K562 (cell line): ENCODE measurements around the gene HHIPL2. TPM values are rescaled to one million over a fixed set of nuclear protein-coding genes. Genes with fewer than 3 reads are reported as not detected.

Experiments used
- ATAC-seq: fragments of 200-7000 bp; cut with Tn5 transposase; 3 replicates; pipeline ENCODE4 v1.9.1; 2020; ENCODE audit warnings: moderate library complexity
- BruUV-seq: library from RNA; stranded (reverse); fragments of 400-500 nt; replicated peaks from 2 replicates; lab custom pipeline; 2021; lab: Mats Ljungman, UMichigan
- CTCF ChIA-PET: fragments of 300-600 bp; formaldehyde crosslinking; extraction: SDS; loops from one replicate; lab custom pipeline; 2021; ENCODE audit warnings: low intra/inter-chr PET ratio; lab: Yijun Ruan, JAX
- POLR2A ChIA-PET: fragments of 300-600, 350-650 bp; sonication (Branson Sonifier 250); formaldehyde crosslinking; extraction: SDS; loops from one replicate; lab custom pipeline; 2021; ENCODE audit warnings: antibody characterized with exemption, inconsistent platforms; lab: Yijun Ruan, JAX
- DNase-seq, 4 experiments: peaks; one replicate each; pipeline versions ENCODE4 v3.0.0 to v3.0.0-alpha.2; 2011 to 2018; ENCODE audit warnings: low spot score in 3 of 4, mixed read lengths in 3 of 4; ENCODE audit errors: extremely low read depth in 1 of 4
- FAIRE-seq: peaks from 2 replicates; lab custom pipeline; 2011; peaks lifted over from hg19 to GRCh38; lab: Jason Lieb, UNC
- H2AFZ ChIP-seq: 2 replicates; pipeline ENCODE4 v1.6.0; 2011; ENCODE audit warnings: low read depth, low read length, control low read depth, inconsistent platforms
- H3K27ac ChIP-seq: fragments of 200-600 bp; 3 replicates; pipeline ENCODE4 v1.8.0; 2011; ENCODE audit warnings: low read depth, mild to moderate bottlenecking, control low read depth, inconsistent platforms, low read length, moderate library complexity, mixed read lengths; ENCODE audit errors: extremely low read depth
- H3K27me3 ChIP-seq, 2 experiments: fragments of 300-600 bp in 1 of 2; 2 replicates in 1 of 2; 3 replicates in 1 of 2; pipeline versions ENCODE4 v1.6.0 to v1.8.0; 2011; ENCODE audit warnings: inconsistent platforms in 2 of 2, low read length in 2 of 2, mild to moderate bottlenecking in 1 of 2, mixed read lengths in 1 of 2, moderate library complexity in 1 of 2; ENCODE audit not compliant: control insufficient read depth in 2 of 2, insufficient read depth in 2 of 2
- H3K36me3 ChIP-seq: fragments of 300-600 bp; 3 replicates; pipeline ENCODE4 v1.8.0; 2011; ENCODE audit warnings: mild to moderate bottlenecking, low read length, inconsistent platforms; ENCODE audit not compliant: control insufficient read depth, insufficient read depth
- H3K4me1 ChIP-seq, 2 experiments: fragments of 200-600 bp in 1 of 2; replicated peaks in 1 of 2; 2 replicates in 1 of 2; 3 replicates in 1 of 2; pipeline versions ENCODE4 v1.5.1 to v1.8.0; 2011; ENCODE audit warnings: inconsistent platforms in 2 of 2, low read length in 2 of 2, mild to moderate bottlenecking in 1 of 2, mixed read lengths in 1 of 2, moderate library complexity in 1 of 2; ENCODE audit not compliant: control insufficient read depth in 2 of 2, insufficient read depth in 2 of 2
- H3K4me2 ChIP-seq: 2 replicates; pipeline ENCODE4 v1.6.1; 2011; ENCODE audit warnings: low read length, control low read depth, inconsistent platforms, mixed read lengths; ENCODE audit not compliant: insufficient read depth
- H3K4me3 ChIP-seq: fragments of 200-600 bp; sonication (generic), shearing (Covaris generic); 2 replicates; pipeline ENCODE4 v1.5.1; 2016; ENCODE audit warnings: control low read depth, inconsistent platforms
- H3K79me2 ChIP-seq: fragments of 200-600 bp; 3 replicates; pipeline ENCODE4 v1.8.0; 2011; ENCODE audit warnings: low read length, inconsistent platforms; ENCODE audit not compliant: control insufficient read depth, insufficient read depth
- H3K9ac ChIP-seq, 2 experiments: 2 replicates each; pipeline versions ENCODE4 v1.6.0 to v1.6.1; 2011; ENCODE audit warnings: low read depth in 2 of 2, low read length in 2 of 2, control low read depth in 1 of 2, inconsistent platforms in 1 of 2, mild to moderate bottlenecking in 1 of 2, mixed read lengths in 1 of 2; ENCODE audit not compliant: insufficient read depth in 1 of 2
- H3K9me1 ChIP-seq: one replicate; pipeline ENCODE4 v1.6.0; 2011; ENCODE audit warnings: inconsistent platforms, mild to moderate bottlenecking, low read length, moderate library complexity; ENCODE audit not compliant: control insufficient read depth, insufficient read depth
- H3K9me3 ChIP-seq: replicated peaks from 2 replicates; pipeline ENCODE4 v1.5.1; 2011; ENCODE audit warnings: low read depth, low read length, inconsistent platforms; ENCODE audit not compliant: control insufficient read depth, insufficient read depth
- H4K20me1 ChIP-seq: replicated peaks from 2 replicates; pipeline ENCODE4 v1.6.1; 2011; ENCODE audit warnings: low read length, inconsistent platforms, mixed read lengths; ENCODE audit not compliant: control insufficient read depth, insufficient read depth
- BRD9 ChIP-seq: fragments of 450-650 bp; IDR thresholded peaks from 2 replicates; pipeline ENCODE4 v1.6.1; 2018; ENCODE audit warnings: low read depth; ENCODE audit not compliant: partially characterized antibody
- BRF2 ChIP-seq: IDR thresholded peaks from 3 replicates; pipeline ENCODE4 v1.6.1; 2011; ENCODE audit warnings: borderline replicate concordance, mild to moderate bottlenecking; ENCODE audit not compliant: insufficient read length, insufficient read depth
- CCNT2 ChIP-seq: IDR thresholded peaks from 2 replicates; pipeline ENCODE4 v1.6.1; 2011; ENCODE audit warnings: borderline replicate concordance, low read depth, mild to moderate bottlenecking, moderate library complexity, mixed read lengths, low read length; ENCODE audit not compliant: insufficient read length; ENCODE audit errors: extremely low read depth
- FOXP4 ChIP-seq: sonication (generic); formaldehyde crosslinking; IDR thresholded peaks from 2 replicates; pipeline ENCODE4 v1.8.0; 2022; ENCODE audit warnings: mild to moderate bottlenecking, missing genetic modification reagents, borderline replicate concordance
- MLX ChIP-seq, 2 experiments: fragments of 450-650 bp in 1 of 2; sonication (generic) in 1 of 2; formaldehyde crosslinking; conservative IDR thresholded peaks; 2 replicates each; pipeline versions ENCODE4 v1.4.0 to v1.8.1; 2020 to 2022; ENCODE audit warnings: mild to moderate bottlenecking in 1 of 2, missing genetic modification reagents in 1 of 2
- NUFIP1 ChIP-seq: fragments of 450-650 bp; IDR thresholded peaks from 2 replicates; pipeline ENCODE4 v1.6.1; 2018; ENCODE audit not compliant: partially characterized antibody
- POLR3A ChIP-seq: IDR thresholded peaks from 2 replicates; pipeline ENCODE4 v1.6.1; 2011; ENCODE audit warnings: borderline replicate concordance, mild to moderate bottlenecking, moderate library complexity; ENCODE audit not compliant: insufficient read length, insufficient read depth; ENCODE audit errors: extremely low read depth
- RBBP5 ChIP-seq: fragments of 200-600 bp; sonication (generic); IDR thresholded peaks from 2 replicates; pipeline ENCODE4 v1.6.1; 2012; ENCODE audit warnings: borderline replicate concordance, mild to moderate bottlenecking, low read length, control low read depth, inconsistent platforms; ENCODE audit not compliant: insufficient read depth, poor library complexity, severe bottlenecking
- RUNX1 ChIP-seq: sonication (generic); IDR thresholded peaks from 2 replicates; pipeline ENCODE4 v1.6.1; 2016; ENCODE audit warnings: antibody characterized with exemption, low read depth
- SMAD2 ChIP-seq: fragments of 150-350 bp; IDR thresholded peaks from 2 replicates; pipeline ENCODE4 v1.6.1; 2014; ENCODE audit warnings: low read depth, mild to moderate bottlenecking, low read length
- SMC3 ChIP-seq: conservative IDR thresholded peaks from 2 replicates; pipeline ENCODE4 v1.6.1; 2011; ENCODE audit warnings: low read depth, low read length, improper control_type of control experiment; ENCODE audit not compliant: insufficient read depth
- SRSF9 ChIP-seq: fragments of 200-400 bp; formaldehyde crosslinking; IDR thresholded peaks from 2 replicates; pipeline ENCODE4 v1.6.1; 2017; ENCODE audit warnings: low read depth, low read length, borderline replicate concordance
- STAT5B ChIP-seq: fragments of 250-450 bp; sonication (Bioruptor Pico); IDR thresholded peaks from 2 replicates; pipeline ENCODE4 v1.8.0; 2021; ENCODE audit warnings: mild to moderate bottlenecking, inconsistent platforms
- ZNF12 ChIP-seq: sonication (generic); formaldehyde crosslinking; IDR thresholded peaks from 2 replicates; pipeline ENCODE4 v1.4.0; 2020; ENCODE audit warnings: mild to moderate bottlenecking, missing genetic modification reagents
- ZNF311 ChIP-seq: fragments of 250-450 bp; sonication (Bioruptor Pico); IDR thresholded peaks from 2 replicates; pipeline ENCODE4 v1.4.0; 2020; ENCODE audit warnings: mild to moderate bottlenecking, moderate library complexity
- ZNF551 ChIP-seq: fragments of 250-450 bp; sonication (Bioruptor Pico); IDR thresholded peaks from 2 replicates; pipeline ENCODE4 v1.5.0; 2021; ENCODE audit warnings: mild to moderate bottlenecking, moderate library complexity
- ZNF57 ChIP-seq: fragments of 450-650 bp; formaldehyde crosslinking; IDR thresholded peaks from 2 replicates; pipeline ENCODE4 v1.4.0; 2020; ENCODE audit warnings: mild to moderate bottlenecking, moderate library complexity
- WGBS: fragments of 100-300 bp; shearing (Covaris generic); methylation state at CpG from one replicate; pipeline ENCODE4 v1.1.6; 2016; ENCODE audit warnings: low coverage, mixed read lengths; ENCODE audit not compliant: insufficient coverage; ENCODE audit errors: missing lambda C conversion rate; 5-methylcytosine and 5-hydroxymethylcytosine counted together
- in situ Hi-C: fragments of 300-500 bp; cut with MboI; formaldehyde crosslinking; loops from 4 replicates; pipeline ENCODE4 v1.15.0; 2018; ENCODE audit warnings: inconsistent platforms, mixed read lengths
- intact Hi-C: fragments of 100-400 bp; cut with micrococcal nuclease; formaldehyde crosslinking; loops from 2 replicates; pipeline ENCODE4 v1.14.2; 2022
- polyA plus RNA-seq, 8 experiments: library from polyadenylated mRNA; depleted of rRNA in 4 of 8; stranded (reverse) in 5 of 8; unstranded in 3 of 8; fragments of >200 nt; fragmentation: Nextera tagmentation in 2 of 8; fragmentation: Illumina TruSeq in 1 of 8; extraction: Ambion mirVana in 2 of 8; extraction: Trizol in 1 of 8; gene quantifications; 2 replicates each; pipeline versions ENCODE4 v1.2.1 to v1.2.3, GENCODE V29; 2011 to 2014; ENCODE audit warnings: inconsistent platforms in 1 of 8, missing spikeins in 1 of 8
- total RNA-seq, 7 experiments: library from RNA; depleted of rRNA in 6 of 7; stranded (reverse); fragments of >200 nt in 6 of 7; fragmentation: Illumina TruSeq in 2 of 7; extraction: Trizol in 2 of 7; gene quantifications; 2 replicates each; pipeline versions ENCODE4 v1.2.1 to v1.2.3, GENCODE V29; 2011 to 2021; ENCODE audit warnings: low replicate concordance in 1 of 7

HHIPL2 gene
- total and polyA plus RNA-seq, 9 of the 15 experiments (the other 6 are each of a cell fraction or from before 2014, with no cell fraction given) = 0.05 to 0.60 (median 0.20) TPM; not detected in 1

GRCh38 chr1:222552882-222553281 is 5.0 kb upstream of the HHIPL2 start:
- DNase-seq (no peak), FAIRE-seq (no peak), ATAC-seq (no peak)
- BruUV-seq = no TSS peak
- Histone ChIP-seq H4K20me1 (no peaks in the 10 kb centered on the region), H3K79me2 (no peaks in the 10 kb centered on the region), H3K27me3 (peaks cover 0 to 4% of the 10 kb centered on the region in 2 experiments; a peak in 2 of 5 replicates), H3K36me3 (peaks cover 24% of the 10 kb centered on the region; the same call in 2 of the 3 replicates), H3K9ac (no peak overlapping the region), H3K9me3 (no peaks in the 10 kb centered on the region), H3K27ac (no peak overlapping the region), H2AFZ (no peak overlapping the region), H3K9me1 (no peaks in the 10 kb centered on the region), H3K4me1 (peaks cover 1% of the 10 kb centered on the region in 2 experiments; a peak in 2 of 5 replicates), H3K4me2 (no peak overlapping the region), H3K4me3 (no peak overlapping the region)
- intact Hi-C loops = no loop called here
- CTCF ChIA-PET = no interaction called here
- TF ChIP-seq ZNF57 (CRISPR knock-in tag) (no peak), BRD9 (no peak), RUNX1 (no peak), SRSF9 (no peak), SMAD2 (no peak), NUFIP1 (no peak), SMC3 (no peak), ZNF551 (CRISPR knock-in tag) (no peak), MLX (CRISPR knock-in tag; conservative IDR thresholded peaks at IDR 0.05) (no peak), RBBP5 (no peak), ZNF311 (CRISPR knock-in tag) (no peak), STAT5B (CRISPR knock-in tag) (no peak), POLR3A (no peak), CCNT2 (no peak), FOXP4 (CRISPR knock-in tag) (no peak), ZNF12 (CRISPR knock-in tag) (no peak), BRF2 (no peak)
- POLR2A ChIA-PET = interaction anchor here (1.0 to 1.2 kb wide), 2 partner anchors 12 to 74 kb away, joined by 4 read pairs; no protein-coding TSS in a partner anchor
- in situ Hi-C loops = no loop called here
- WGBS = 54% methylated on average over 5 of the region's 5 CpGs
